Neural cell (in vitro differentiated cells): ENCODE measurements around the gene BUD31.
"Not testable (repeated sequence)": the region's sequence is repeated elsewhere in the genome, so short reads cannot be mapped to it uniquely, and the experiment has no call there.

ENCODE experiments used
- CTCF ChIP-seq: fragments of 450-650 bp; IDR thresholded peaks from 2 replicates; pipeline ENCODE4 v1.5.1; 2014; ENCODE audit warnings: antibody characterized with exemption, mild to moderate bottlenecking, moderate library complexity; ENCODE audit not compliant: poor library complexity, severe bottlenecking
- EP300 ChIP-seq: fragments of 450-650 bp; conservative IDR thresholded peaks from 2 replicates; pipeline ENCODE4 v1.6.1; 2014; ENCODE audit warnings: antibody characterized with exemption, mild to moderate bottlenecking, moderate library complexity; ENCODE audit not compliant: poor library complexity, severe bottlenecking
- EZH2 ChIP-seq: fragments of 200-600, 300-800 bp; shearing (Covaris generic), sonication (generic); IDR thresholded peaks from 2 replicates; pipeline ENCODE4 v1.6.1; 2014; ENCODE audit warnings: antibody characterized with exemption, low read length, borderline replicate concordance, mild to moderate bottlenecking; ENCODE audit not compliant: insufficient read depth, poor library complexity, severe bottlenecking
- MXI1 ChIP-seq: fragments of 450-650 bp; conservative IDR thresholded peaks from 2 replicates; pipeline ENCODE4 v1.6.1; 2014; ENCODE audit warnings: antibody characterized with exemption, mild to moderate bottlenecking; ENCODE audit not compliant: poor library complexity, severe bottlenecking
- POLR2AphosphoS5 ChIP-seq: IDR thresholded peaks from 2 replicates; pipeline ENCODE4 v1.6.1; 2012
- RAD21 ChIP-seq: fragments of 450-650 bp; conservative IDR thresholded peaks from 2 replicates; pipeline ENCODE4 v1.6.1; 2014; ENCODE audit warnings: antibody characterized with exemption, mild to moderate bottlenecking, moderate library complexity
- REST ChIP-seq: IDR thresholded peaks from 2 replicates; pipeline ENCODE4 v1.6.1; 2012; ENCODE audit warnings: borderline replicate concordance
- SMC3 ChIP-seq: fragments of 450-650 bp; conservative IDR thresholded peaks from 2 replicates; pipeline ENCODE4 v1.6.1; 2014; ENCODE audit warnings: antibody characterized with exemption, mild to moderate bottlenecking, moderate library complexity; ENCODE audit not compliant: poor library complexity
- TAF1 ChIP-seq: IDR thresholded peaks from 2 replicates; pipeline ENCODE4 v1.6.1; 2012; ENCODE audit warnings: low read depth

GRCh38 chr7:99431756-99432540 lies 23.2 kb downstream of the BUD31 start:
- TF ChIP-seq CTCF, EZH2, POLR2AphosphoS5, EP300, RAD21, TAF1, REST, MXI1, SMC3: not testable (repeated sequence)
